ENCODE data around the gene FOLH1.
"Not testable (repeated sequence)": the region's sequence is repeated elsewhere in the genome, so short reads cannot be mapped to it uniquely, and the experiment has no call there.

The FOLH1 gene

GRCh38 chr11:49249363-49249762 lies 41.0 kb upstream of the FOLH1 start:
- H3K36me3 ChIP-seq (ENCODE audit: control insufficient read depth in 1 of 2, insufficient read depth in 2 of 2, low read depth in 1 of 2, low read length in 2 of 2); H3K4ac ChIP-seq (ENCODE audit: low read depth in 1 of 2, low read length in 2 of 2); H3K4me1 ChIP-seq (ENCODE audit: control insufficient read depth, insufficient read depth, low read depth, low read length); H3K79me1 ChIP-seq (replicated peaks; ENCODE audit: low read length, poor library complexity, severe bottlenecking); H4K8ac ChIP-seq (ENCODE audit: low read length); H4K91ac ChIP-seq (ENCODE audit: low read length); H2BK120ac ChIP-seq (ENCODE audit: low read depth, low read length); H3K4me2 ChIP-seq (ENCODE audit: low read length, poor library complexity, severe bottlenecking); H2BK15ac ChIP-seq (ENCODE audit: low read depth, poor library complexity, severe bottlenecking); H3K18ac ChIP-seq (ENCODE audit: low read depth in 1 of 2, low read length in 2 of 2); H3K9me3 ChIP-seq (ENCODE audit: control insufficient read depth, low read length); DNase-seq; H3K14ac ChIP-seq (ENCODE audit: low read length in 2 of 2); H3K4me3 ChIP-seq (ENCODE audit: insufficient read depth in 1 of 2, low read depth in 1 of 2, low read length in 2 of 2); H2BK12ac ChIP-seq (ENCODE audit: low read length in 2 of 2); H3K9ac ChIP-seq (ENCODE audit: low read length); H2AK5ac ChIP-seq (ENCODE audit: low read length, severe bottlenecking); H3K27me3 ChIP-seq (ENCODE audit: control insufficient read depth in 1 of 2, insufficient read depth in 1 of 2, low read length in 2 of 2); H3K27ac ChIP-seq (ENCODE audit: low read length, poor library complexity, severe bottlenecking); H3K23ac ChIP-seq (ENCODE audit: low read length in 2 of 2); H2BK5ac ChIP-seq (ENCODE audit: low read depth, low read length, poor library complexity, severe bottlenecking); H2AFZ ChIP-seq (ENCODE audit: low read depth, low read length): not testable (repeated sequence)
- WGBS = 78% methylated on average over 2 of the region's 3 CpGs

DNA sequence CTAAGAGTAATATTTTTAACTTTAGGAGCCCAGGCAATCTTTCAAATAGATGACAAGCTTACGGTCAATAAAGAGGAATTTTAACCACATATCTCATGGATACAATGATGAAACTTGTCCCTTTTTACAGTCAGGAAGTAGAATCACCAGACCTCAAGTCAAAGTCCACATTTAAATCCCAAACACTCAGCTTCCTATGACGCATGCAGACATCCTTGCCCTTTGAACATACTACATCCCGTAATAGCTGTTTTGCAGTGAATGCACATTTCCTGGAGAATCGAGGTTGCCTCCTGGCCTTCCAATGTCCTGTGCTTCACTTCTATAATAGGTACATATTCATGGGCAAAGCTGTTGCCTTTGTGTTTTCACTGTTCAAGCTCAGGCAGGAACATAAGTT lies 25.3 kb upstream of the FOLH1 start:
- not testable (repeated sequence) for H2AK5ac ChIP-seq (ENCODE audit: low read length, severe bottlenecking); H3K4me1 ChIP-seq (ENCODE audit: control insufficient read depth, insufficient read depth, low read depth, low read length); H3K18ac ChIP-seq (ENCODE audit: low read depth in 1 of 2, low read length in 2 of 2); H4K8ac ChIP-seq (ENCODE audit: low read length); H2AFZ ChIP-seq (ENCODE audit: low read depth, low read length); H3K27me3 ChIP-seq (ENCODE audit: control insufficient read depth in 1 of 2, insufficient read depth in 1 of 2, low read length in 2 of 2); H3K23ac ChIP-seq (ENCODE audit: low read length in 2 of 2); H2BK120ac ChIP-seq (ENCODE audit: low read depth, low read length); DNase-seq; H3K9me3 ChIP-seq (ENCODE audit: control insufficient read depth, low read length); H3K36me3 ChIP-seq (ENCODE audit: control insufficient read depth in 1 of 2, insufficient read depth in 2 of 2, low read depth in 1 of 2, low read length in 2 of 2); H3K4me2 ChIP-seq (ENCODE audit: low read length, poor library complexity, severe bottlenecking); H3K27ac ChIP-seq (ENCODE audit: low read length, poor library complexity, severe bottlenecking); H3K14ac ChIP-seq (ENCODE audit: low read length in 2 of 2); H2BK12ac ChIP-seq (ENCODE audit: low read length in 2 of 2); H3K9ac ChIP-seq (ENCODE audit: low read length); H4K91ac ChIP-seq (ENCODE audit: low read length); H2BK15ac ChIP-seq (ENCODE audit: low read depth, poor library complexity, severe bottlenecking); H2BK5ac ChIP-seq (ENCODE audit: low read depth, low read length, poor library complexity, severe bottlenecking); H3K79me1 ChIP-seq (replicated peaks; ENCODE audit: low read length, poor library complexity, severe bottlenecking); H3K4ac ChIP-seq (ENCODE audit: low read depth in 1 of 2, low read length in 2 of 2); H3K4me3 ChIP-seq (ENCODE audit: insufficient read depth in 1 of 2, low read depth in 1 of 2, low read length in 2 of 2)
- WGBS = 78% methylated on average over 4 of the region's 4 CpGs

GRCh38 chr11:49233019-49233418 lies 24.6 kb upstream of the FOLH1 start:
- not testable (repeated sequence) for H2BK15ac ChIP-seq (ENCODE audit: low read depth, poor library complexity, severe bottlenecking); H2BK12ac ChIP-seq (ENCODE audit: low read length in 2 of 2); H3K18ac ChIP-seq (ENCODE audit: low read depth in 1 of 2, low read length in 2 of 2); H3K27me3 ChIP-seq (ENCODE audit: control insufficient read depth in 1 of 2, insufficient read depth in 1 of 2, low read length in 2 of 2); H3K27ac ChIP-seq (ENCODE audit: low read length, poor library complexity, severe bottlenecking); H2BK120ac ChIP-seq (ENCODE audit: low read depth, low read length); H4K8ac ChIP-seq (ENCODE audit: low read length); H3K23ac ChIP-seq (ENCODE audit: low read length in 2 of 2); H3K4me1 ChIP-seq (ENCODE audit: control insufficient read depth, insufficient read depth, low read depth, low read length); DNase-seq; H3K79me1 ChIP-seq (replicated peaks; ENCODE audit: low read length, poor library complexity, severe bottlenecking); H2BK5ac ChIP-seq (ENCODE audit: low read depth, low read length, poor library complexity, severe bottlenecking); H3K9ac ChIP-seq (ENCODE audit: low read length); H3K14ac ChIP-seq (ENCODE audit: low read length in 2 of 2); H2AFZ ChIP-seq (ENCODE audit: low read depth, low read length); H3K36me3 ChIP-seq (ENCODE audit: control insufficient read depth in 1 of 2, insufficient read depth in 2 of 2, low read depth in 1 of 2, low read length in 2 of 2); H3K9me3 ChIP-seq (ENCODE audit: control insufficient read depth, low read length); H3K4me3 ChIP-seq (ENCODE audit: insufficient read depth in 1 of 2, low read depth in 1 of 2, low read length in 2 of 2); H3K4ac ChIP-seq (ENCODE audit: low read depth in 1 of 2, low read length in 2 of 2); H4K91ac ChIP-seq (ENCODE audit: low read length); H2AK5ac ChIP-seq (ENCODE audit: low read length, severe bottlenecking); H3K4me2 ChIP-seq (ENCODE audit: low read length, poor library complexity, severe bottlenecking)
- WGBS = 53% methylated on average over 3 of the region's 5 CpGs

- not testable (repeated sequence) for H4K8ac ChIP-seq (ENCODE audit: low read length); H4K91ac ChIP-seq (ENCODE audit: low read length); H3K27me3 ChIP-seq (ENCODE audit: control insufficient read depth in 1 of 2, insufficient read depth in 1 of 2, low read length in 2 of 2); H3K14ac ChIP-seq (ENCODE audit: low read length in 2 of 2); H2AK5ac ChIP-seq (ENCODE audit: low read length, severe bottlenecking); H3K4me1 ChIP-seq (ENCODE audit: control insufficient read depth, insufficient read depth, low read depth, low read length); H3K23ac ChIP-seq (ENCODE audit: low read length in 2 of 2); H2BK12ac ChIP-seq (ENCODE audit: low read length in 2 of 2); H3K18ac ChIP-seq (ENCODE audit: low read depth in 1 of 2, low read length in 2 of 2); H2BK120ac ChIP-seq (ENCODE audit: low read depth, low read length); H3K27ac ChIP-seq (ENCODE audit: low read length, poor library complexity, severe bottlenecking); H2AFZ ChIP-seq (ENCODE audit: low read depth, low read length); H2BK5ac ChIP-seq (ENCODE audit: low read depth, low read length, poor library complexity, severe bottlenecking); H3K36me3 ChIP-seq (ENCODE audit: control insufficient read depth in 1 of 2, insufficient read depth in 2 of 2, low read depth in 1 of 2, low read length in 2 of 2); H2BK15ac ChIP-seq (ENCODE audit: low read depth, poor library complexity, severe bottlenecking); H3K9ac ChIP-seq (ENCODE audit: low read length); H3K4me3 ChIP-seq (ENCODE audit: insufficient read depth in 1 of 2, low read depth in 1 of 2, low read length in 2 of 2); H3K79me1 ChIP-seq (replicated peaks; ENCODE audit: low read length, poor library complexity, severe bottlenecking); DNase-seq; H3K9me3 ChIP-seq (ENCODE audit: control insufficient read depth, low read length); H3K4me2 ChIP-seq (ENCODE audit: low read length, poor library complexity, severe bottlenecking); H3K4ac ChIP-seq (ENCODE audit: low read depth in 1 of 2, low read length in 2 of 2)
- 100% methylated on average over 1 of the region's 3 CpGs for WGBS
Observed at GRCh38 chr11:49231725-49232124, 23.3 kb upstream of the FOLH1 start.
